Neural progenitor cell (in vitro differentiated cells): Measurements from ENCODE around the gene VAV2.

Experiments
- EZH2 ChIP-seq: fragments of 200-600 bp; sonication (generic); IDR thresholded peaks from 2 replicates; pipeline ENCODE4 v1.6.1; 2017; ENCODE audit warnings: antibody characterized with exemption, mild to moderate bottlenecking, moderate library complexity
- EZH2phosphoT487 ChIP-seq: fragments of 200-600 bp; sonication (generic); IDR thresholded peaks from 2 replicates; pipeline ENCODE4 v1.6.1; 2017; ENCODE audit warnings: antibody characterized with exemption
- TF ChIP-seq, protein P1 (sequence below): fragments of 200-600 bp; sonication (generic); IDR thresholded peaks from 2 replicates; pipeline ENCODE4 v1.5.1; 2017; ENCODE audit warnings: antibody characterized with exemption, mild to moderate bottlenecking

DNA sequence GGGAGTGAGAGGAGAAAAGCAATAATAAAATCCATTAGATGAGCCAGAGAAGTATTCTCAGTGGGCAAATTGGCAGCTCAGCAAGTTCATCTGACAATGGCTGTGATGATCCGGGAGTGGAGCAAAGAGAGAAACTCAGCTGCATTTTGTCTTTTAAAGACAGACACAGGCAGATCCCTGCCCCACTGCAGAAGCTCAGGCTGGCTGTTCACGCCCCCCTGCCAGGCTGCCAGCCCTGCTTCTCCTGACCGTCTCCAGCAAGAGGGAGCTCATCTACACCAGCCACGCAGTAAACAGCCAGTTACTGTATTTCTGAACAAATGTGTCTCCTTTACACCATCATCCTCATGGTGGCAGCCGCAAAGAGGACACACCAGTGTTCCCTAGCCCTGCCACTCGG lies 139.7 kb downstream of the VAV2 start:
- TF ChIP-seq, protein P1, sequence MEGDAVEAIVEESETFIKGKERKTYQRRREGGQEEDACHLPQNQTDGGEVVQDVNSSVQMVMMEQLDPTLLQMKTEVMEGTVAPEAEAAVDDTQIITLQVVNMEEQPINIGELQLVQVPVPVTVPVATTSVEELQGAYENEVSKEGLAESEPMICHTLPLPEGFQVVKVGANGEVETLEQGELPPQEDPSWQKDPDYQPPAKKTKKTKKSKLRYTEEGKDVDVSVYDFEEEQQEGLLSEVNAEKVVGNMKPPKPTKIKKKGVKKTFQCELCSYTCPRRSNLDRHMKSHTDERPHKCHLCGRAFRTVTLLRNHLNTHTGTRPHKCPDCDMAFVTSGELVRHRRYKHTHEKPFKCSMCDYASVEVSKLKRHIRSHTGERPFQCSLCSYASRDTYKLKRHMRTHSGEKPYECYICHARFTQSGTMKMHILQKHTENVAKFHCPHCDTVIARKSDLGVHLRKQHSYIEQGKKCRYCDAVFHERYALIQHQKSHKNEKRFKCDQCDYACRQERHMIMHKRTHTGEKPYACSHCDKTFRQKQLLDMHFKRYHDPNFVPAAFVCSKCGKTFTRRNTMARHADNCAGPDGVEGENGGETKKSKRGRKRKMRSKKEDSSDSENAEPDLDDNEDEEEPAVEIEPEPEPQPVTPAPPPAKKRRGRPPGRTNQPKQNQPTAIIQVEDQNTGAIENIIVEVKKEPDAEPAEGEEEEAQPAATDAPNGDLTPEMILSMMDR: no peak
- no peak for TF ChIP-seq EZH2phosphoT487
- no peak for TF ChIP-seq EZH2
